ENCODE data around the gene SFTA2.
"Not testable (repeated sequence)": the region's sequence is repeated elsewhere in the genome, so short reads cannot be mapped to it uniquely, and the experiment has no call there.

The SFTA2 gene

GRCh38 chr6:30931969-30932645 lies at the start of gene SFTA2:
SFTA2 (minus strand) TSS chr6:30932170; CDS start chr6:30932096, 74 bp downstream.
- TF ChIP-seq CTCF (IDR thresholded peaks at IDR 0.05): no peak
- no peak within 1 kb of the TSS for H3K27ac ChIP-seq

- TF ChIP-seq ZFX (IDR thresholded peaks at IDR 0.05; ENCODE audit: borderline replicate concordance) (no peak), CTCF (IDR thresholded peaks at IDR 0.05) (no peak)
- H3K27ac ChIP-seq: no peak overlapping the region
These were observed 47.7 kb upstream of the SFTA2 start for GRCh38 chr6:30979690-30980089.

- no peak overlapping the region for H3K27ac ChIP-seq
These were observed 47.2 kb upstream of the SFTA2 start for GRCh38 chr6:30979141-30979540.

GRCh38 chr6:30974490-30975252 lies 42.7 kb upstream of the SFTA2 start:
- H3K27ac ChIP-seq: no peak overlapping the region
- no peak for TF ChIP-seq CTCF (IDR thresholded peaks at IDR 0.05)
- no peak for TF ChIP-seq ZFX (IDR thresholded peaks at IDR 0.05; ENCODE audit: borderline replicate concordance)

More at GRCh38 chr6:30979141-30979540, 47.2 kb upstream of the SFTA2 start:
- TF ChIP-seq CTCF (IDR thresholded peaks at IDR 0.05) (no peak), ZFX (IDR thresholded peaks at IDR 0.05; ENCODE audit: borderline replicate concordance) (no peak)

- no peak overlapping the region for H3K27ac ChIP-seq
- no peak for TF ChIP-seq ZFX (IDR thresholded peaks at IDR 0.05; ENCODE audit: borderline replicate concordance)
- TF ChIP-seq CTCF (IDR thresholded peaks at IDR 0.05): no peak
These were observed 40.8 kb upstream of the SFTA2 start for GRCh38 chr6:30972816-30973215.

GRCh38 chr6:30970946-30971345 lies 39.0 kb upstream of the SFTA2 start:
- no peak for TF ChIP-seq ZFX (IDR thresholded peaks at IDR 0.05; ENCODE audit: borderline replicate concordance)
- TF ChIP-seq CTCF (IDR thresholded peaks at IDR 0.05): no peak
- no peak overlapping the region for H3K27ac ChIP-seq

GRCh38 chr6:30969171-30969570 lies 37.2 kb upstream of the SFTA2 start:
- H3K27ac ChIP-seq: not testable (repeated sequence)
